ENCODE results near the gene INF2.
"Not testable (repeated sequence)": the region's sequence is repeated elsewhere in the genome, so short reads cannot be mapped to it uniquely, and the experiment has no call there.

The INF2 gene

DNA sequence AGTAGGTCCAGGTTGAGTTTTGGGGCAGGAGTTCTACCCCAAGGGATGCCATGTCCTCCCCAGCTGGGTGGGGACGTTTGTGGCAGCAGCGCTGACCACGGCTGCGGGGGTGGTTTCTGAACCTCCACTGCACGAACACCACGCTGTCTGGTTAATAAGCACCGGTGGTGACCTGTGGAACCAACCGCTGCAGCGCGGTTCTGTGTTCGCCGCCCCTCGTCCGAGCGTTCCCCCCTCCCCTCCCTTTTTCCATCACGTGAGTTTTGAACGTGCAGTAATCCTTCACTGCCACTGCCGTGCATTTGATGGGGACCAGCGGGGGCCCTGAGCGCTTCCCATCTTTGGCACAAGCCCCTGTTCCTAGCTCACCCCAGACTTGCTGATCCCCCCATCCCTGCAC, 28.2 kb downstream of the INF2 start:
- in situ Hi-C loops (cut with MboI; ENCODE audit: low sequenced_read_pairs) = no loop called here

- in situ Hi-C loops (cut with MboI; ENCODE audit: low sequenced_read_pairs) = no loop called here
Measured at GRCh38 chr14:104718147-104718546, 28.7 kb downstream of the INF2 start.

- in situ Hi-C loops (cut with MboI; ENCODE audit: low sequenced_read_pairs) = no loop called here
Measured at GRCh38 chr14:104718871-104719270, 29.5 kb downstream of the INF2 start.

GRCh38 chr14:104719343-104719742, 29.9 kb downstream of the INF2 start:
- in situ Hi-C loops (cut with MboI; ENCODE audit: low sequenced_read_pairs) = no loop called here

- in situ Hi-C loops (cut with MboI; ENCODE audit: low sequenced_read_pairs) = no loop called here
Measured at GRCh38 chr14:104721505-104722431, 32.4 kb downstream of the INF2 start.

DNA sequence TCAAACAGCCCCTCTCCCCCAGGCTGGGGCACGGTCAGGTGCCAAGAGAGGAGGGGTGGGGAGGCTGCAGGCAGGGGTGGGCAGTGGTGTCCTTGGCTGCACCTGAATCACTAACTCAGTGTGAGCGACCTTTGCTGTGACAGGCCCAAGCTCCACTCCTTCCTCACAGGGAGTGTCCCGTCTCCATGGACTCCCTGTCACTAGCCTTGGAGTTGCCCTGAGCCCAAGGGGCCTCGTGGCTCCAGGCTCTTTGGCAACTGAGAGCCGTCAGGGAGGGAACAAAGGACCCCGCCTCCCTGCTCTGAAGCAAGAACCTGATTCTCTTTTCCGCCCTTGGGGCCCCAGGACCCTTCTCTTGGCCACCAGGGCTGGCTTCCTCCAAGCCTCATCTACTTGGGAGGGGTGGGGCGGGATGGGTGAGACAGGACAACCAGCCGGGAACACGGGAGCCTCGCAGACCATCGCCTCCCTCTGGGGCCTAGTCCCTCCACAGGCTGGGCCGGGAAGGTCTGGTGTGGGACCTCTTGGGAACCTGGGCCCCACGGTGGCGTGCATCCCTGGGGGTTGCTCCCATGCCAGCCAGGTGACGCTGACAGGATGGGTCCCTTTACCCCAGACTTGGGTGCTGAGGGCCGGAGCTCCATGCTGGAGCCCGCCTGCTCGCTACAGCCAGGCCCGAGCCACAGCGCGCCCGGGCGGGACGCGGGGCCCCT, 33.7 kb downstream of the INF2 start:
- in situ Hi-C loops (cut with MboI; ENCODE audit: low sequenced_read_pairs) = no loop called here

- in situ Hi-C loops (cut with MboI; ENCODE audit: low sequenced_read_pairs) = no loop called here
Measured at GRCh38 chr14:104723651-104724406, 34.4 kb downstream of the INF2 start, which contains the start of gene ADSS1. ADSS1 (plus strand) TSS chr14:104724229; CDS start chr14:104724271, 42 bp downstream.

DNA sequence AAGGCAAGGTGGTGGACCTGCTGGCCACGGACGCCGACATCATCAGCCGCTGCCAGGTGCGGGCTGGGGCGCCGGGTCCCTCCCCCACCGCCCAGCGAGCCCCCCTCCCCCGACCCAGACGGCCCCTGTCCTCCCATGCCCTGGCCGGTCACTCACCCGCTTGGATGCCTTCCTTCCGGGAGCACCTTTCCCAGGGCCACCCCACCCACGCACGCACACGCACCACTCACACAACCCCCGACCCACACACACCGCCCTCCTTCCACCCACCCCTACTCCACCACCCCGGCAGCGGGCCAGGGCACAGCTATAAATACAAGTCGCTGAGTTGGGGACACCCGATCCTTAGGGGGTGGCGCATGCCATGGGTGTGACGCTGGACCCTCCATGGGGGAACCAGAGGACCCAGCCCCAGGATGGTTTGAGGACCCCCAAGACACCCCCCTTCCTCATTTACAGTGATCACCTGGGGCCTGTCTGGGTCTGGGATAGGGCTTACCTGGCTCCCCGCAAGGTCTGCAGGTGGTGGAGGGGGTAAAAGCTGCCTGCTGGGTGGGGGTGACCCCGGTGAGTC, 35.1 kb downstream of the INF2 start:
- in situ Hi-C loops (cut with MboI; ENCODE audit: low sequenced_read_pairs) = no loop called here

DNA sequence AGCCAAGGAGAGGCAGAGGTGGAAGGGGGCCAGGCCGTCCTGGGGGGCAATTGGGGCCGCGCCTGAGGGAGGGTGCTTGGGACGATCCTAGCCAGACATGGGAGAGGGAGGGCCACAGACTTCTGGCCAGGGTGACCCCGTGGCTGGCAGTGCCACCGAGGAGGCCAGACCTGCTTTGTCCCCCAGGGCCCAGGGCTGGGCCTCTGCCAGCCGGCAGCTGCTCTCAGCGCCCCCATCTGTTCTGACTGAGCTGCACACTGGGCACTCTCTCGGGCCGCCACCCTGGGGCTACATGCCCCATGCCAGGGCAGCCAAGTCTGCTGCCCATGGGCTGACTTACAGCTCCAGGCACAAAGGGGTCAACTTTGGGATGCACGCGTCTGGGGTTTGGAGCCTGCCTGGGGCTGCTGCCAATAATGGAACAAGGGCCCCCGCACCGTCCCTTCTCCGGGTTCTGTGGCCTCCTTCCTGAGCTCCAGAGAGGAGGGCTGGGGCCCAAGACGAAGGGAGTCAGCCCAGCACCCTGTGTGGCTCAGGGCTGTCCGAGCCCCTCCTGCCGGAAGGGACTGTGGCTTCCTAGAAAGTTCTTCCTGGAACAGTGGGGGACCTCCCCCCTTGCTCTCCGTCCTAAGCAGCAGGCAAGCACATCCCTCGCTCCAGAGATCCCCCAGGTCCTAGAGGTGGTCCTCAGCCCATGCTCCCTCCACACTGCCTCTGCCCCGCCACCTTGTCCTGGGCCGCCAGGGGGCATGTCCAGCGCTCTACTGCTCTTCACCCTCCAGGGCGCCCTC, 35.8 kb downstream of the INF2 start:
- in situ Hi-C loops (cut with MboI; ENCODE audit: low sequenced_read_pairs) = no loop called here

DNA sequence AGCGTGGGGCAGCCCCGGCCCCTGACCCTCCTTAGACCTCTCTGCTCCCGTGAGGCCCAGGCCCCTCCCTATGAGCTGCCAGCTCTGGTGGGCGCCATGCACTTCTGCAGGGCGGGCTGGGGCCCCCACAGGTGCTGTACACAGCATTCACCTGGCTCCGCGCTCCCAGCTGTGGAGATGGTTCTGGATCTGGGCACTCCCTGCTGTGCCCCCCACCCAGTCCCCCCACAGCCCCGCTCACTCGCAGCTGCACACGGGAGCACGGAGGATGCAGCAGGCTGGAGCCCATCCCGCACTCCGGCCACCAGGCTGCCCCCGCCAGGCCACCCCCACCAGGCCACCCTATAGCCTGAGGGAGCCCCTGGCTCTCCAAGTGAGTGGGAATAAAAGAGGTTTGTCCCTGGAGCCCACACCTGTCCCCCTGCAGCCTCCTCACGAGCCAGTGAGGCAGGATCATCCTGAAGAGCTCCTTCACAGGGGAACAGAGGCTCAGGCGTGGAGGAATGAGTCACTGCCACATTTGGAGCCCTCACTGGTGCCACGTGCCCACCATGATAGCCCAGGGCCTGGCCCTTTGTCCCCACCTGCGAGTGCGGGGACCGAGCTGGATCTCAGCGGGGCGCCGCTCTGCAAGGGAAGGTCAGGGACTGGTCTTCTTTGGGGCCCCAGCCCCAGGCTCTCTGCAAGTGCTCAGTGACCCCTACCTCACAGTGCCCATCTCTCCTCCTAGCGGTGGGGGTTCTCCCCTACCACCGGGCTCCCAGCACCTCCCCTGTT, 36.5 kb downstream of the INF2 start:
- in situ Hi-C loops (cut with MboI; ENCODE audit: low sequenced_read_pairs) = no loop called here

GRCh38 chr14:104726600-104727451, 37.4 kb downstream of the INF2 start:
- in situ Hi-C loops (cut with MboI; ENCODE audit: low sequenced_read_pairs) = no loop called here

- in situ Hi-C loops (cut with MboI; ENCODE audit: low sequenced_read_pairs) = no loop called here
Measured at GRCh38 chr14:104728631-104729030, 39.2 kb downstream of the INF2 start.

GRCh38 chr14:104729176-104729834, 39.9 kb downstream of the INF2 start:
- in situ Hi-C loops (cut with MboI; ENCODE audit: low sequenced_read_pairs) = not testable (repeated sequence)

DNA sequence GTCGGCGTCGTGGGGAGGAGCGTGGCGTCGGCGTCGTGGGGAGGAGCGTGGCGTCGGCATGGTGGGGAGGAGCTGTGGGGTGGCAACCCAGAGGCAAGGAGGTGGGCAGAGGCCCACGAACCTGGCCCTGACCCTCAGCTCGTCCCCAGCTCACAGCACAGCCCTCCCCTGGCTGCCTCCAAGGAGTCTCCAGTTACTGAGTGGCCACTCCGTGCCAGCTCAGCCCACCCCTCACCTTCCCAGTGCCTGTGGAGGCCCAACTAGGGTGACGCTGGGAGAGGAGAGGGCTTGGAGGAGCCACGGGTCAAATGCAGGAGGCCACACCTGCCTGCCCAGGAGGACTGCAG, 40.4 kb downstream of the INF2 start:
- in situ Hi-C loops (cut with MboI; ENCODE audit: low sequenced_read_pairs) = no loop called here

- in situ Hi-C loops (cut with MboI; ENCODE audit: low sequenced_read_pairs) = no loop called here
Measured at GRCh38 chr14:104730487-104730886, 41.1 kb downstream of the INF2 start.

DNA sequence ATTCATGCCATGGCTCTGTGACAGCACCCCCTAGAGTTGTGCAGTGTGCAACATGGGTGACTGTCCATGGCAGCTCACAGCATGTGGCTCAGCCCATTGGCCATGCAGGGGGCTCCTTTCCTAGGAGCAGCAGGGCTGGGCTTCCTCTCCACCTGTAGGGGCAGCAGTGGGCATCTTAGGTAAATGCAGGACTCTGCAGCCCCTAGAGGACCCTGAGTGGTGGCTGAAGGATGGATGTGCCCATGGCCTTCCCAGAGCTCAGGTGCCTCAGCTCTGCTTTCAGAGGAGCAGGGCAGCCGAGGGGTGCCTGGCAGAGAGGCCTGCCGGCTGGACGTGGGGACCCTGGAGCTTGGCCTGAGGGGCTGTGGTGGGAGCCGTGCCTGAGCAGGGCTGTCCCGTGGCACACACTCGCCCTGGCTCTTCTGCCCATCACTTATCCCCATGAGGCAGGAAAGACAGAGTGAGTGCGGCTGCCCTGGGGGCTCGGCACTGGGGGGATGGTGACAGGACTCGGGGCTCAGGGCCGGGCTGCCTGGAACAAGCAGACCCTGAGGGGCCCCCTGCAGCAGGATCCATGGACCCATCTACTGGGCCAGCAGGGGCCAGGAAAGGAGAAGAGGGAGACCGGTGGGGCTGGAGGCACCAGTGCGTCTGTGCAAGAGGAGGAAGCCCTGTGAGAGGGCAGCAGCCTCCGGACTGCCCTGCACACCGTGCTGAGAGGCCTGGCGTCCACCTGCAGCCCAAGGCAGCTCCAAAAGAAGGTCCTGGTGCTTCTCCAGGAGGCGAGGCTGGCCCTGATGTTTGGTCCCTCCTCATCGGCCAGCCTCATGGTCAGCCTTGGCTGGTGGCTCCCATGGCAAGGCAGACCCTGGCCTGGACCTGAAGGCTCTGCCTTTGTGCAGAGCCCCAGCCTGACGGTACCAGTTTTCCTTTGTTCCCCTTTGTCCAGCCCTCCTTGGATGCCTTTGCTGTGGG, 42.2 kb downstream of the INF2 start:
- in situ Hi-C loops (cut with MboI; ENCODE audit: low sequenced_read_pairs) = no loop called here

- in situ Hi-C loops (cut with MboI; ENCODE audit: low sequenced_read_pairs) = no loop called here
Measured at GRCh38 chr14:104732355-104732804, 43.0 kb downstream of the INF2 start.

Measured in HL-60/S4 treated with phorbol 12-myristate 13-acetate at 8.2 ng/mL for 4 days and 3 days (cell line).